ENCODE results near the gene PPM1H.

DNA sequence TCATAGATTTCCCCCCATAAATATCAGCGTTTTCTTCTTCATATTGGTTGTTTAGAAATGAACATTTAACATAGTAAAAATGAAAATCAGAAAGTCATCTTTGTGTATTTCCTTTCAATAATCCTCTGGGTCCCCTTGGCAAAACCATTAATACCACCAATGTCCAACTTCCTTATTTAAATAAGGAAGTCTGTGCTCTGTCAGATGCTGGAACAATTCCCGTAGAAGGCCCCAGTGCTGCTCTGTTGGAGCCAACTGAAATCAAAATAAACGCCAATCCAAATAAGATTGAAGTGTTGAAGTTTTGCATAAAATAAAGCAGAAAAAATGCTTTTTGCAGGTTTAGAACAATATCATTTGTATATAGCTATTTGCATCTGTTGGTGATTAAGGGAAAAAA is 93.1 kb downstream of the PPM1H start:
- no peak for TF ChIP-seq SRF (IDR thresholded peaks at IDR 0.05; ENCODE audit: low read depth, low read length)
- TF ChIP-seq, protein P1, sequence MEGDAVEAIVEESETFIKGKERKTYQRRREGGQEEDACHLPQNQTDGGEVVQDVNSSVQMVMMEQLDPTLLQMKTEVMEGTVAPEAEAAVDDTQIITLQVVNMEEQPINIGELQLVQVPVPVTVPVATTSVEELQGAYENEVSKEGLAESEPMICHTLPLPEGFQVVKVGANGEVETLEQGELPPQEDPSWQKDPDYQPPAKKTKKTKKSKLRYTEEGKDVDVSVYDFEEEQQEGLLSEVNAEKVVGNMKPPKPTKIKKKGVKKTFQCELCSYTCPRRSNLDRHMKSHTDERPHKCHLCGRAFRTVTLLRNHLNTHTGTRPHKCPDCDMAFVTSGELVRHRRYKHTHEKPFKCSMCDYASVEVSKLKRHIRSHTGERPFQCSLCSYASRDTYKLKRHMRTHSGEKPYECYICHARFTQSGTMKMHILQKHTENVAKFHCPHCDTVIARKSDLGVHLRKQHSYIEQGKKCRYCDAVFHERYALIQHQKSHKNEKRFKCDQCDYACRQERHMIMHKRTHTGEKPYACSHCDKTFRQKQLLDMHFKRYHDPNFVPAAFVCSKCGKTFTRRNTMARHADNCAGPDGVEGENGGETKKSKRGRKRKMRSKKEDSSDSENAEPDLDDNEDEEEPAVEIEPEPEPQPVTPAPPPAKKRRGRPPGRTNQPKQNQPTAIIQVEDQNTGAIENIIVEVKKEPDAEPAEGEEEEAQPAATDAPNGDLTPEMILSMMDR (IDR thresholded peaks at IDR 0.05; ENCODE audit: control extremely low read depth in 1 of 3, insufficient read depth in 1 of 3, low read depth in 1 of 3, low read length in 3 of 3) = no peak
